ENCODE data around the gene SBNO2. TPM values are rescaled to one million over a fixed set of nuclear protein-coding genes. Genes with fewer than 3 reads are reported as not detected.

Gene SBNO2
- total RNA-seq, 2 experiments from 2014 or later = 26.6 to 43.3 TPM

DNA sequence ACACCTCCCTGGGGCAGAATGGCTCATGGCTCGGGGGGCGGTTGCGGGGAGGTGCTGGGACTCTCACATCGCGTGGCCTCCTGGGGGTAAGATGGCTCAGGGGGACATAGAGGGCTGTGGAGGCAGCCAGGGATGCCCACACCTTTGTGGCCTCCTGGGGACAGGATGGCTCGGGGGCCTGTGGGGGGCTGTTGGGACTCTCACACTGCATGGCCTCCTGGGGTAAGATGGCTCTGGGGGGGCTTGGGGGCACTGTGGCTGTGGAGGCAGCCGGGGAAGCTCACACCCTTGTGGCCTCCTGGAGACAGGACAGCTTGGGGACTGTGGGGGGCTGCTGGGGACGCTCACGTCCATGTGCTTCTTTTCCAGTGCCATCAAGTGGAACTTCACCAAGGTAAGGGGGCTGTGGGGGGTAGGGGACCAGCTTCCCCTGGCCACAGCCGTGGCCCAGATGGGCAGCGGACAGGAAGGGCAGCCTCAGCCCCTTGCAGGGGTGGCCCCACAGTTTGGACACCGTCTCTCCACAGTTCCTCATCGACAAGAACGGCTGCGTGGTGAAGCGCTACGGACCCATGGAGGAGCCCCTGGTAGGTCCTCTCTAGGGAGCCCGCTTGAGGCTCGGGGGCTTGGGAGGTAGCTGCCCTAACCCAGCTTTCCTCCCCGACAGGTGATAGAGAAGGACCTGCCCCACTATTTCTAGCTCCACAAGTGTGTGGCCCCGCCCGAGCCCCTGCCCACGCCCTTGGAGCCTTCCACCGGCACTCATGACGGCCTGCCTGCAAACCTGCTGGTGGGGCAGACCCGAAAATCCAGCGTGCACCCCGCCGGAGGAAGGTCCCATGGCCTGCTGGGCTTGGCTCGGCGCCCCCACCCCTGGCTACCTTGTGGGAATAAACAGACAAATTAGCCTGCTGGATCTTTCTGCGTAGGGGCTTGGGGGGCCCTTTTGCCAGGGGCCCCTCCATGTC is 67.9 kb downstream of the SBNO2 start:
- Histone ChIP-seq H3K4me3 (ENCODE audit: low read depth, low read length, poor library complexity, severe bottlenecking) (no peak overlapping the region), H3K36me3 (ENCODE audit: insufficient read depth, low read length) (peaks cover 28% of the 10 kb centered on the region), H4K20me1 (ENCODE audit: insufficient read depth, low read length) (peaks cover 6% of the 10 kb centered on the region; the same call in 1 of the 2 replicates), H3K27ac (ENCODE audit: low read depth, low read length, poor library complexity, severe bottlenecking) (no peak overlapping the region), H3K9me3 (ENCODE audit: low read length) (no peaks in the 10 kb centered on the region), H3K9me2 (ENCODE audit: insufficient read depth, low read length) (no peaks in the 10 kb centered on the region), H3K79me2 (ENCODE audit: insufficient read depth, low read depth, low read length) (no peaks in the 10 kb centered on the region), H2AFZ (ENCODE audit: low read length) (no peak overlapping the region), H3K4me2 (ENCODE audit: low read length) (peak overlapping the region; percentile 17; the same call in 1 of the 2 replicates), H3K4me1 (ENCODE audit: insufficient read depth, low read length, poor library complexity, severe bottlenecking) (peaks cover 45% of the 10 kb centered on the region)
- no TSS peak for BruUV-seq (replicated peaks)
- ChIA-PET CTCF (ENCODE audit: unreplicated experiment) (no interaction called here), POLR2A (no interaction called here)
- no peak for DNase-seq (ENCODE audit: low spot score)
- intact Hi-C loops (cut with micrococcal nuclease; ENCODE audit: unreplicated experiment) = no loop called here
- TF ChIP-seq EZH2phosphoT487 (IDR thresholded peaks at IDR 0.05; ENCODE audit: borderline replicate concordance, low read depth, low read length) = no peak
- TF ChIP-seq, protein P1, sequence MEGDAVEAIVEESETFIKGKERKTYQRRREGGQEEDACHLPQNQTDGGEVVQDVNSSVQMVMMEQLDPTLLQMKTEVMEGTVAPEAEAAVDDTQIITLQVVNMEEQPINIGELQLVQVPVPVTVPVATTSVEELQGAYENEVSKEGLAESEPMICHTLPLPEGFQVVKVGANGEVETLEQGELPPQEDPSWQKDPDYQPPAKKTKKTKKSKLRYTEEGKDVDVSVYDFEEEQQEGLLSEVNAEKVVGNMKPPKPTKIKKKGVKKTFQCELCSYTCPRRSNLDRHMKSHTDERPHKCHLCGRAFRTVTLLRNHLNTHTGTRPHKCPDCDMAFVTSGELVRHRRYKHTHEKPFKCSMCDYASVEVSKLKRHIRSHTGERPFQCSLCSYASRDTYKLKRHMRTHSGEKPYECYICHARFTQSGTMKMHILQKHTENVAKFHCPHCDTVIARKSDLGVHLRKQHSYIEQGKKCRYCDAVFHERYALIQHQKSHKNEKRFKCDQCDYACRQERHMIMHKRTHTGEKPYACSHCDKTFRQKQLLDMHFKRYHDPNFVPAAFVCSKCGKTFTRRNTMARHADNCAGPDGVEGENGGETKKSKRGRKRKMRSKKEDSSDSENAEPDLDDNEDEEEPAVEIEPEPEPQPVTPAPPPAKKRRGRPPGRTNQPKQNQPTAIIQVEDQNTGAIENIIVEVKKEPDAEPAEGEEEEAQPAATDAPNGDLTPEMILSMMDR (conservative IDR thresholded peaks at IDR 0.05; ENCODE audit: low read length) = no peak

GRCh38 chr19:1105008-1105872 is 68.8 kb downstream of the SBNO2 start:
- no TSS peak for BruUV-seq (replicated peaks)
- Histone ChIP-seq H3K4me1 (ENCODE audit: insufficient read depth, low read length, poor library complexity, severe bottlenecking) (peaks cover 48% of the 10 kb centered on the region), H4K20me1 (ENCODE audit: insufficient read depth, low read length) (peaks cover 6% of the 10 kb centered on the region; the same call in 1 of the 2 replicates), H2AFZ (ENCODE audit: low read length) (no peak overlapping the region), H3K27ac (ENCODE audit: low read depth, low read length, poor library complexity, severe bottlenecking) (no peak overlapping the region), H3K4me3 (ENCODE audit: low read depth, low read length, poor library complexity, severe bottlenecking) (peak overlapping the region; percentile 98), H3K4me2 (ENCODE audit: low read length) (peak overlapping the region; percentile 93), H3K79me2 (ENCODE audit: insufficient read depth, low read depth, low read length) (no peaks in the 10 kb centered on the region), H3K36me3 (ENCODE audit: insufficient read depth, low read length) (peaks cover 28% of the 10 kb centered on the region), H3K9me2 (ENCODE audit: insufficient read depth, low read length) (no peaks in the 10 kb centered on the region), H3K9me3 (ENCODE audit: low read length) (no peaks in the 10 kb centered on the region)
- ChIA-PET CTCF (ENCODE audit: unreplicated experiment) (interaction anchor here (1.1 kb wide), 1 partner anchor 8 kb away, joined by 13 read pairs; no protein-coding TSS in a partner anchor), POLR2A (no interaction called here)
- TF ChIP-seq, protein P1 (conservative IDR thresholded peaks at IDR 0.05; ENCODE audit: low read length) = no peak
- no peak for TF ChIP-seq EZH2phosphoT487 (IDR thresholded peaks at IDR 0.05; ENCODE audit: borderline replicate concordance, low read depth, low read length)
- intact Hi-C loops (cut with micrococcal nuclease; ENCODE audit: unreplicated experiment) = no loop called here
- DNase-seq (ENCODE audit: low spot score) = no peak
